ENCODE results near the gene TEX101.
A peak's percentile ranks its signal among the peaks of the same experiment; 100 is the strongest.

The TEX101 gene

GRCh38 chr19:43450545-43450997 is 35.9 kb downstream of the TEX101 start:
- DNase-seq: no peak

GRCh38 chr19:43452582-43452981 is 37.9 kb downstream of the TEX101 start:
- no peak for DNase-seq

- no peak for DNase-seq
Observed at GRCh38 chr19:43454031-43454430, 39.3 kb downstream of the TEX101 start.

GRCh38 chr19:43455321-43456113 is 40.8 kb downstream of the TEX101 start:
- DNase-seq: no peak

- DNase-seq: no peak
Observed at GRCh38 chr19:43457809-43458208, 43.1 kb downstream of the TEX101 start.

- no peak for DNase-seq
Observed at GRCh38 chr19:43460362-43461016, 45.8 kb downstream of the TEX101 start.

- DNase-seq: no peak
Observed at GRCh38 chr19:43461303-43461702, 46.6 kb downstream of the TEX101 start.

- DNase-seq: no peak
Observed at GRCh38 chr19:43462383-43462782, 47.7 kb downstream of the TEX101 start.

GRCh38 chr19:43462785-43463380 is 48.2 kb downstream of the TEX101 start:
- DNase-seq: no peak

- DNase-seq: peak; percentile 99
Observed at GRCh38 chr19:43463381-43464133, 48.9 kb downstream of the TEX101 start.

GRCh38 chr19:43464134-43464775 is 49.6 kb downstream of the TEX101 start:
- DNase-seq: peak; percentile 92

- DNase-seq: no peak
Observed at GRCh38 chr19:43465468-43466120, 50.9 kb downstream of the TEX101 start, which contains the start of gene LYPD3. Gene LYPD3 (minus strand): TSS chr19:43465608. CDS start chr19:43465571, 37 bp downstream.

- no peak for DNase-seq
Observed at GRCh38 chr19:43466793-43467192, 52.1 kb downstream of the TEX101 start.

GRCh38 chr19:43467276-43467675 is 52.6 kb downstream of the TEX101 start:
- no peak for DNase-seq

- no peak for DNase-seq
Observed at GRCh38 chr19:43467730-43468129, 53.0 kb downstream of the TEX101 start.
